Upper lobe of left lung (tissue), 4 donors: ENCODE measurements around the gene PNPO.

ENCODE experiments used
- POLR2A ChIP-seq, 4 donors: fragments of 450-650 bp; IDR thresholded peaks; one replicate each; pipeline ENCODE4 v1.5.1; 2016 to 2017; ENCODE audit warnings: antibody characterized with exemption in 4 of 4, mild to moderate bottlenecking in 2 of 4
- POLR2AphosphoS5 ChIP-seq, 2 donors: sonication (generic); formaldehyde crosslinking; IDR thresholded peaks; one replicate each; pipeline ENCODE4 v1.5.1; 2017; ENCODE audit warnings: antibody characterized with exemption in 2 of 2
- TF ChIP-seq, protein P1 (sequence below), 6 experiments: fragments of 450-650 bp in 4 of 6; fragments of 200-600 bp in 2 of 6; sonication (generic) in 2 of 6; IDR thresholded peaks; one replicate each; pipeline ENCODE4 v1.5.1; 2016 to 2019; ENCODE audit warnings: antibody characterized with exemption in 6 of 6

DNA sequence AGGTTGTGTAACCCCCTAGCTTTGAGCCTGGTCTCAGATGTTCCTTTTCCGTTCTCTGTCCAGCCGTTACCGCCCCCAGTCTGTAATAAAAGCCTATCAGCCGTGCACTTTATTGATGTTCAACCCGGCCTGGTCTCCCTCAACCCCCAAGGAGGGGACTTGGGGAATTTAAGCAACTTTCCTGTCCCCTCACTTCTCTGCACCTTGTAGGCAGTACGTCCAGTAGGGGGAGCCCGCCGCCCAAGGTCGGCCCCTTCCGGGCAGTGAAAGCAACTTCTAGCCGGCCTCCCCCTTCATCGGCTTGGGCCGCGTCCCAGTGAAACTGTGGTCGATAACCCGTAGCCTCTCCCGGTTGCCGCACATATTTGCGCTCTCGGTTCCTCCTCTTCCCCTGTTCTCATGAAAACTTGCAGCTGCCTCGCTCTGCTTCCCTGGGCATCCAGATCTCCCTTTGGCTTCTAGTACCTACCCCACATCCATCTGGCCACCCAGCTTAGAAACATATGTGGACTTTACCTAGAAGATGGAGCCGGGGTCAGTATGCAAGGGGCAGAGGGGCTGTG, 7.9 kb downstream of the PNPO start:
- TF ChIP-seq, protein P1, sequence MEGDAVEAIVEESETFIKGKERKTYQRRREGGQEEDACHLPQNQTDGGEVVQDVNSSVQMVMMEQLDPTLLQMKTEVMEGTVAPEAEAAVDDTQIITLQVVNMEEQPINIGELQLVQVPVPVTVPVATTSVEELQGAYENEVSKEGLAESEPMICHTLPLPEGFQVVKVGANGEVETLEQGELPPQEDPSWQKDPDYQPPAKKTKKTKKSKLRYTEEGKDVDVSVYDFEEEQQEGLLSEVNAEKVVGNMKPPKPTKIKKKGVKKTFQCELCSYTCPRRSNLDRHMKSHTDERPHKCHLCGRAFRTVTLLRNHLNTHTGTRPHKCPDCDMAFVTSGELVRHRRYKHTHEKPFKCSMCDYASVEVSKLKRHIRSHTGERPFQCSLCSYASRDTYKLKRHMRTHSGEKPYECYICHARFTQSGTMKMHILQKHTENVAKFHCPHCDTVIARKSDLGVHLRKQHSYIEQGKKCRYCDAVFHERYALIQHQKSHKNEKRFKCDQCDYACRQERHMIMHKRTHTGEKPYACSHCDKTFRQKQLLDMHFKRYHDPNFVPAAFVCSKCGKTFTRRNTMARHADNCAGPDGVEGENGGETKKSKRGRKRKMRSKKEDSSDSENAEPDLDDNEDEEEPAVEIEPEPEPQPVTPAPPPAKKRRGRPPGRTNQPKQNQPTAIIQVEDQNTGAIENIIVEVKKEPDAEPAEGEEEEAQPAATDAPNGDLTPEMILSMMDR (IDR thresholded peaks at IDR 0.05), result peak; percentile 83 to 91 (median 86)
- peak; percentile 34 to 48 for TF ChIP-seq POLR2AphosphoS5 (IDR thresholded peaks at IDR 0.05)
- peak in 1 of 4 donors; percentile 47 for TF ChIP-seq POLR2A (IDR thresholded peaks at IDR 0.05)
